ENCODE data around the gene ZEB1.
"Not testable (repeated sequence)": the region's sequence is repeated elsewhere in the genome, so short reads cannot be mapped to it uniquely, and the experiment has no call there.

The ZEB1 gene

DNA sequence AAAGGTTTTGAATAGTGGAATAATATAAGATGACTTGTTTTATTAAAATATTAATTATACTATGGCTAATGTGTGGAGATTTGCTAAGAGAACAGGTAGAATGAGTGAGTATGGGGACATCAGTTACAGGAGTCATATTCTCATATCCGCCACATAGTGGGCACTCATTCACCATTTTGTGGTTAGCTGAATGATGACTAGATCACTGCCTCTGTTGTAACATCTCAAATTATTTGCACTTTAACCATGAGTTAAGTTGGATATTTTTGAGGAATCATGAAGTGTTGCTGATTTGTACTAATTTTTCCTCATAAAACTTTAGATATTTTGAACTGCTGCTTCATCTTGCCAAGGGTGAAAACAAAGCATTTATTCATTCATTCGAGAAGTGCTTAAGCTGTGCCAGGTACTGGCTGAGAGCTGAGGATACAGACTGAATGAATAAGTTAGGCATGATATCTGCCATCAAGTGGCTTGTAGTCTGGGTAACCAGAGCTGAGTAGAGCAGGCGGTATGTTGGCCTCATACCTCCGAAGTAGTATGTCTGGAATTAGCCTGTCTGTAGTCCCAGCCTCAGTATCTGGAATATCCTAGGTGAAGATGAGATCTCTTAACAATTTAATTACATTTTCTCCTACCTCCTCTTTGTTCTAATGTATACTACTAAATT lies 100.5 kb downstream of the ZEB1 start:
- Mint-ChIP-seq H3K27me3 (no peaks in the 10 kb centered on the region), H3K4me1 (peaks cover 86% of the 10 kb centered on the region), H3K9me3 (no peaks in the 10 kb centered on the region), H3K4me3 (no peak overlapping the region), H3K27ac (no peak overlapping the region), H3K36me3 (peaks cover 23% of the 10 kb centered on the region)

DNA sequence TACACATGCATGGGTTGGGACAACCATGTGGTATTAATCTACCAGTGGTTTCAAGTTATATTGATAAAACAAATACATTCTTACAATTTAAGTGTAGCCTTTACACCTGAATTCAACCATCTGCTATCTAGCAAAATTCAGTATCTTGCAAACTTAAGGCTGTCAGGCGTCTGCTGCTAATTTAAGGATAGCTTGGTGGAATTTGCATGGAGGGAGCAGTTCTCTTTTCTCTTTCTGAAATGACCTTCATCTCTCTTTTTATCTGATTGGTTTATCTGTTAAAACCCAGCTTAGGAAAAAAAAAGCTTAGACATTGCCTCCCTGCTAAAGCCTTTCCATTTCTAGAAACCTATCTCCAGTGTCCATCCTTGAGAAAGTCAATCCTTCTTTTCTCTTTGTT lies 102.3 kb downstream of the ZEB1 start:
- Mint-ChIP-seq H3K27ac (no peak overlapping the region), H3K4me1 (peaks cover 91% of the 10 kb centered on the region), H3K9me3 (no peaks in the 10 kb centered on the region), H3K4me3 (no peak overlapping the region), H3K27me3 (no peaks in the 10 kb centered on the region), H3K36me3 (peaks cover 23% of the 10 kb centered on the region)

DNA sequence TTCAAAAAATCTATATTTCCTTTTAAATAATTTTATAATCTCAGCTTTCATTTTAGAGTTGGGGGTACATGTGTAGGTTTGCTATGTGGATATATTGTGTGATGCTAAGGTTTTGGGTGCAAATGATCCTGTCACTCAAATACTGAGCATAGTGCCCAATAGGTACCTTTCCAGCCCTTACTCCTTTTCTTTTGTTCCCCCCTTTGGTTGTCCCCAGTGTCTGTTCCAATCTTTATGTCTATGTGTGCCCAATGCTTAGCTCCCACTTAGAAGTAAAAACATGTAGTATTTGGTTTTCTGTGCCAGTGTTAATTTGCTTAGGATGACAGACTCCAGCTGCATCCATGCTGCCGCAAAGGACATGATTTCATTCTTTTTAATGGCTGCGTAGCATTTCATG lies 103.6 kb downstream of the ZEB1 start:
- peaks cover 23% of the 10 kb centered on the region for H3K36me3 Mint-ChIP-seq
- H3K4me1 Mint-ChIP-seq = peaks cover 93% of the 10 kb centered on the region
- no peak overlapping the region for H3K4me3 Mint-ChIP-seq
- no peaks in the 10 kb centered on the region for H3K27me3 Mint-ChIP-seq
- no peaks in the 10 kb centered on the region for H3K9me3 Mint-ChIP-seq
- H3K27ac Mint-ChIP-seq = peak overlapping the region; percentile 59

DNA sequence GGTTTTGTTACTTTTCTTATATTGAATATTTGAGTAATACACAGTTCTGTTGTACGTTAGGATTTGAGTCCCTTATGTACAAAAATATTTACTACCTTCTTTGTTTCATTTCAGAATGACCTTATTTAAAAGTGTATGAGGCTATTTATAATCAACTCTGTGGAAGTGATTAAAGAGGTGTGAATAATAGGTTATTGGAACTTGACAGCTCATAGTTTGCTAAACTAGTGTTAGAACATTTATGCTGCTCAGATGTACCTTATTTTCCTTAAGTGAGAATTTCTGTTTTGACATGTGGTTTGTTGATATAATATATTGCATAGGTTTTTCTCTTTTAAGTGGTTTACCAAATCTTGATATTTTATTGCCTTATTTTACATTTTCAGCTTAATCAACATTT lies 105.5 kb downstream of the ZEB1 start:
- Mint-ChIP-seq H3K27ac (no peak overlapping the region), H3K27me3 (no peaks in the 10 kb centered on the region), H3K36me3 (peaks cover 27% of the 10 kb centered on the region), H3K4me3 (no peak overlapping the region), H3K4me1 (peaks cover 95% of the 10 kb centered on the region), H3K9me3 (peaks cover 6% of the 10 kb centered on the region)

DNA sequence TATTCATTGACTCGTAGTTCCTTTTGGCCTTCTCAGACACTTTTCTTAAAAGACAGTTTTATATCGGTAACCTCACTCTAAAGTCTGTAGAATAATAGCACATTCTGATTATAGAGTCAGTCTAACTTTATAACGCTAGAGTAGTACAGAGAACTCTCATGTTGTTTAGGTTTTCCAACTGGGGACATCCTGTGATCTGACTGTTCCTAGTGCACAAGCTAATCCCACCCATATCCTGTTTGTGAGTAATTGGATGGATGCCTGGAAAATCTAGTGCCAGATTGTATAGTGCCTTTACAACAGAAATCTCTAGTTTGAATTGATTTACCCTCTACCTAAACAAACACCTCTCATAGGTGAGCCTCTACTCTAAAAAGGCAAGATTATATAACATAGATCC lies 107.4 kb downstream of the ZEB1 start:
- H3K27me3 Mint-ChIP-seq = no peaks in the 10 kb centered on the region
- H3K4me3 Mint-ChIP-seq = no peak overlapping the region
- H3K27ac Mint-ChIP-seq = no peak overlapping the region
- H3K9me3 Mint-ChIP-seq = peaks cover 6% of the 10 kb centered on the region
- peaks cover 22% of the 10 kb centered on the region for H3K36me3 Mint-ChIP-seq
- peaks cover 82% of the 10 kb centered on the region for H3K4me1 Mint-ChIP-seq

DNA sequence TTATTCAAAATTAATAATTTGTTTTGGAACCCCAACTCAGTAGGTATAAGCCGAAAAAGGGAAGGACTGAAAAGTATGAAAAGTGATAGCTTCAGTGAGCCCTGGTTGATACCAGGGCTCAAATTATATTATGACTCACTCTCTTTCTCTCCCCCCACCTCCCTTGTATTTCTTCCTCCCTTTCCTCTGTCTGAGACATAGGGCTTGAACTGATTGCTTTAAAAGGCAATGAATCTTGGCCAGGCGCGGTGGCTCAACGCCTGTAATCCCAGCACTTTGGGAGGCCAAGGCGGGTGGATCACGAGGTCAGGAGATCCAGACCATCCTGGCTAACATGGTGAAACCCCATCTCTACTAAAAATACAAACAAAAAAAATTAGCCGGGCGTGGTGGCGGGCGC lies 108.3 kb downstream of the ZEB1 start:
- H3K36me3 Mint-ChIP-seq = peaks cover 17% of the 10 kb centered on the region
- not testable (repeated sequence) for H3K4me3 Mint-ChIP-seq, H3K27me3 Mint-ChIP-seq, H3K9me3 Mint-ChIP-seq, H3K27ac Mint-ChIP-seq
- H3K4me1 Mint-ChIP-seq = peaks cover 73% of the 10 kb centered on the region

DNA sequence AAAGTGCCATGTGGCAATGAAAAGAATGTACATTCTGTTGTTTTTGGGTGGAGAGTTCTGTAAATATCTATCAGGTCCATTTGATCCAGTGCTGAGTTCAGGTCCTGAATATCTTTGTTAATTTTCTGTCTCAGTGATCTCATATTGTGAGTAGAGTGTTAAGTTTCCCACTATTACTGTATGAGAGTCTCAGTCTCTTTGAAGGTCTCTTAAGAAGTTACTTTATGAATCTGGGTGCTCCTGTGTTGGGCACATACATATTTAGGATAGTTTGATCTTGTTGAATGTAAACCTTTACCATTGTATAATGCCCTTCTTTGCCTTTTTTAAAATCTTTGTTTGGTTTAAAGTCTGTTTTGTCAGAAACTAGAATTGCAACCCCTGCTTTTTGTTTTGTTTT lies 109.5 kb downstream of the ZEB1 start:
- not testable (repeated sequence) for H3K9me3 Mint-ChIP-seq, H3K27ac Mint-ChIP-seq, H3K27me3 Mint-ChIP-seq
- Mint-ChIP-seq H3K4me1 (peaks cover 62% of the 10 kb centered on the region), H3K36me3 (peaks cover 14% of the 10 kb centered on the region), H3K4me3 (peak overlapping the region; percentile 15)

DNA sequence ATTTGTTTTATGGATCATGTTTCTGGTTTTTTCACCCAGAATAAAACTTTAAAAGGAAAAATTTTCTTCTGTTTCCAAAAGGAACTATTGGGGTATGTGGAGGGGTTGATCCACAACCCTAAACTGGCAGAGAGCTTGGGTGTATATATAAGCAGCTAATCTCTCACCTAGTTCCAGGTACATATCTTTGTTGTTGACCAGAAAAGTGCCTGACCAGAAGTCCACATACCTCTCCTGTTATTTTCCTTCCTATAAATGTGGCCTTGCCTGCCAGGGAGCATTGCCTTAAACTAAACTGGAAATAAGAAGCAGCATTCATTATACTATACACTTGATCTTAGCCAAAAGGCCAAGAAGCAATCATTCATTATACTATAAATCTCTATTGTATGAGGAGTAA lies 112.0 kb downstream of the ZEB1 start:
- Mint-ChIP-seq H3K27ac (no peak overlapping the region), H3K4me3 (no peak overlapping the region), H3K4me1 (peaks cover 53% of the 10 kb centered on the region), H3K27me3 (no peaks in the 10 kb centered on the region), H3K36me3 (peaks cover 24% of the 10 kb centered on the region), H3K9me3 (peaks cover 17% of the 10 kb centered on the region)

DNA sequence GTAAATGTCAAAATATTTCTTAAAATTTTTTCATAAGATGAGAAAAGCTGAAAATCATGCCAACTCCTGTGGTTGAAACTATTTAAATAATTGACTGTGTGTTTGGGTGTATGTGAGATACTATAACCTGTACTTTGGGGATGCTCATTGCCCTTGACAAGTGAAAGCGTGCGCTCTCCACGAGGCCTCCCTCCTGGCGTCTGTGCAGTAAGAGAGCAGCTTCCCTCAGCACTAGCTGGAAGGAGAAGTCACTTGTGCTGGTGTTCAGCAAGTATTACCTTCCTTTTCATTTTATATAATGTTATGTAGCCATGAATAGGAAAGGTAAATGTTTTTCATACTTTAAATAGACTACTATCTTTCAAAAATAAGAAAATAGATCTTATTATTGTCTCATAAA lies 118.9 kb downstream of the ZEB1 start:
- no peaks in the 10 kb centered on the region for H3K27me3 Mint-ChIP-seq
- H3K4me3 Mint-ChIP-seq = no peak overlapping the region
- peaks cover 29% of the 10 kb centered on the region for H3K4me1 Mint-ChIP-seq
- H3K9me3 Mint-ChIP-seq = peaks cover 18% of the 10 kb centered on the region
- H3K27ac Mint-ChIP-seq = no peak overlapping the region
- H3K36me3 Mint-ChIP-seq = peaks cover 31% of the 10 kb centered on the region

DNA sequence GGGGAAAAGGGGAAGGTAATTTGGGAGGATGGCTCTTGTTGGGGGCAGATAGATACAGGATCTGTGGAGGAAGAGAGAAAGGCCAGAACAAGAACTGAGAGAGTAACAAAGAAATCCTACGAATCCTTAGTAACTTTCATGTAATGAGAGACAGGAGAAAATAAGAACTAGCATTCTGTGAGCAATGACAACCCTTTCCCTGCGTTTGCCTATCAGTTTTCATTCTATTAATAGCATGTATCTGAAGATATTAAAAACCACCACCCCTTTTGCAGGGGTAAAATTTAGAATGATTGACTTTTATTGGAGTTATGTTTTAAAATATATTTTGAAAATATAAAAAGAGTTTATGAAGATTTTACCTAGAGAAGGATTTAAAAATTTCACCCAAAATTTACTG lies 132.8 kb downstream of the ZEB1 start:
- peaks cover 43% of the 10 kb centered on the region for H3K4me1 Mint-ChIP-seq
- H3K4me3 Mint-ChIP-seq = no peak overlapping the region
- no peak overlapping the region for H3K27ac Mint-ChIP-seq
- H3K27me3 Mint-ChIP-seq = no peaks in the 10 kb centered on the region
- peaks cover 27% of the 10 kb centered on the region for H3K36me3 Mint-ChIP-seq
- H3K9me3 Mint-ChIP-seq = peaks cover 14% of the 10 kb centered on the region

DNA sequence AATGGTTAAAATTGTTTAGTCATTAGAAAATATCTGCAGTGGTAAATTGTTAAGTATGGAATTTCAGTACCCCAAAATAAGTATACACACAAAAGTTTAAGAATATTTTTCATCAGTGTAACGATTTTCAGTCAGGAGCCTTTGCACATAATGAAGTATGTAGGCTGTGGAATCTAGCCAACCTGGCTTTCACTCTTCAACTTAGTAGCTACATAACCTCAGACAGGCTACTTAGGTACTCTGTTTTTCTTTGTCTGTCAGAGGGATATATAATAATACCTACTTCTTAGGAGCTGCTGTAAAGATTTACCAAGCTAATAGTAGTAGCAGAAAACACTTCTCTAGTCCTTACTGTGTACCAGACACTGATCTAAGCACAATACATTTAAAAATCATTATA lies 137.5 kb downstream of the ZEB1 start:
- H3K27ac Mint-ChIP-seq = no peak overlapping the region
- no peaks in the 10 kb centered on the region for H3K27me3 Mint-ChIP-seq
- peaks cover 31% of the 10 kb centered on the region for H3K36me3 Mint-ChIP-seq
- peaks cover 50% of the 10 kb centered on the region for H3K4me1 Mint-ChIP-seq
- peaks cover 20% of the 10 kb centered on the region for H3K9me3 Mint-ChIP-seq
- no peak overlapping the region for H3K4me3 Mint-ChIP-seq

DNA sequence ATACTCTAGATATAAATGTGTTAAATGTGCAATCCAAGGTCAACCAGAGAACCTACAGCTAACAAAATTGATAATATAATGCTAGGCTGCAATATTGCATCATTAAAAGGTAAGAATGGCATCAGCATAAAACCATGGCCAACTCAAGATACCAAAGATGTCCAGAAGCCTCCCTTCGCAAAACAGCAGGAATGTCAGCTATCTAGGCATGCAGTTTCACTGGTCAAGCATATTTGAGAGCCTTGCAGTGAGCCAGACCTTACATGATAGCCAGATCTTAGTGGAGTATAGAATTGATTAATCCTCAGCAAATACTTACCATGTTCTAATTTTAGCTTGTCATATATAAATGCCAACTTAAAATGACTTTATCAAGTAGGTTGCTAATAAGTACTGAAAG lies 138.8 kb downstream of the ZEB1 start:
- H3K27me3 Mint-ChIP-seq = no peaks in the 10 kb centered on the region
- H3K27ac Mint-ChIP-seq = no peak overlapping the region
- peaks cover 42% of the 10 kb centered on the region for H3K4me1 Mint-ChIP-seq
- peaks cover 31% of the 10 kb centered on the region for H3K9me3 Mint-ChIP-seq
- no peak overlapping the region for H3K4me3 Mint-ChIP-seq
- H3K36me3 Mint-ChIP-seq = peaks cover 39% of the 10 kb centered on the region

DNA sequence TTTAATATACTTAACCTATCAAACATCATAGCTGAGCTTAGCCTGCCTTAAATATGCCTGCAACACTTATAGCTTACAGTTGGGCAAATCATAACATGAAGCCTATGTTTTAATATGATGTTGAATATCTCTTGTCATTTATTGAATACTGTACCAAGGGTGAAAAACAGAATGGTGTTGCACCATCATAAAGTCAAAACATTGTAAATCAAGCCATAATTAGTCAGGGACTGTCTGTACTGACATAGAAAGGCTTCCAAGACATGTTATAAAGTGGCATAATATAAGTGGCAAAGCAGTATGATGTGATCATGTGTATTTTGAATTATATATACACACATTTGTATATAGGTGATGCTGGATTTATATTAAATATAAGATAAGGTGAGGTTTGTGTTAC lies 140.0 kb downstream of the ZEB1 start:
- Mint-ChIP-seq H3K27ac (no peak overlapping the region), H3K36me3 (peaks cover 44% of the 10 kb centered on the region), H3K4me3 (no peak overlapping the region), H3K27me3 (no peaks in the 10 kb centered on the region), H3K9me3 (peaks cover 35% of the 10 kb centered on the region), H3K4me1 (peaks cover 38% of the 10 kb centered on the region)

DNA sequence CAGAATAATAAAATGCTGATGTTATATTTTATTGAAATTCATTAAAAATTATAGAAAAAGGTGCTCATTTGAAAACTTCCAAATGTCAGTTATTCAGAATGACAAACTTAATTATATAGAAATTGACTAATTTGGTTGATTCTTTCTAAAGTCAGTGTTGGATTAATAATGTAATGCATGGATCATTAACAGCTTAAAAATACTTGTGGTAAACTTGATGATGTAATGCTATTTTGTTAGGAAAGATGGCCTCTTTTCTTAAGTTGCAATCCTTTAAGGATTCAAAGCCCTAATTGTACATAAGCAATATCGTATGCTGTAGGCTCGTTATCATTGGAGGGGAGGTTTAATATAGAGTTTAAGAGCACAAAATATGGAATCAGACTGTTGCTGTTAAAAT lies 141.2 kb downstream of the ZEB1 start:
- no peak overlapping the region for H3K27ac Mint-ChIP-seq
- no peaks in the 10 kb centered on the region for H3K27me3 Mint-ChIP-seq
- no peak overlapping the region for H3K4me3 Mint-ChIP-seq
- H3K9me3 Mint-ChIP-seq = peaks cover 30% of the 10 kb centered on the region
- H3K36me3 Mint-ChIP-seq = peaks cover 45% of the 10 kb centered on the region
- H3K4me1 Mint-ChIP-seq = peaks cover 32% of the 10 kb centered on the region

DNA sequence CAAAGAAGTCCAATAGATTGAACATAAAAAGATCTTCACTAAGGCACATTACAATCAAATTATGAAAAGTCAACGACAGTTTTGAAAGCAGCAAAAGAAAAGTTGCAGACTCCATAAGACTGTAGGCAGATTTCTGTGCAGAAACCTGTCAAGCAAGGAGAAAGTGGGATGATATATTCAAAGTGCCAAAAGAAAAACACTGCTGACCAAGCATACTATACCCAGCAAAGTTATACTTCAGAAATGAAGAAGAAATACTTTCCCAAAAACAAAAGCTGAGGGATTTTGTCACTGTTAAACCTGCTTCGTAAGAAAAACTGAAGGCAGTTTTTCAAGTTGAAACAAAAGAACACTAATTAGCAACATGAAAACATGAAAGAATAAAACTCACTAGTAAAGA lies 145.5 kb downstream of the ZEB1 start:
- no peak overlapping the region for H3K27ac Mint-ChIP-seq
- no peaks in the 10 kb centered on the region for H3K27me3 Mint-ChIP-seq
- H3K4me1 Mint-ChIP-seq = peaks cover 6% of the 10 kb centered on the region
- peaks cover 72% of the 10 kb centered on the region for H3K36me3 Mint-ChIP-seq
- no peak overlapping the region for H3K4me3 Mint-ChIP-seq
- peaks cover 48% of the 10 kb centered on the region for H3K9me3 Mint-ChIP-seq

DNA sequence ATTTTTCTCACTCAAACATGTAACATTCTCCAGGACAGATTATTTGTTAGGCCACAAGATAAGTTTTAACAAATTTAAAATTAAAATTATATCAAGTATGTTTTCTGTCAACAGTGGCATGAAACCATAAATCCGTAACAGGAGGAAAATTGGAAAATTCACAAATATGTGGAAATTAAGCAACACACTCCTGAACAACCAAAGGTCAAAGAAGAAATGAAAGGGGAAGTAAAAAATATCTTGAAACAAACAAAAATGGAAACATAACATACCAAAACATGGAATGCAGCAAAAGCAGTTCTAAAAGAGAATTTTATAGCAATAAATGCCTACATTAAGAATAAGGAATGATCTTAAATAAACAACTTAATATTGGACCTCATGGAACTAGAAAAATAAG lies 147.3 kb downstream of the ZEB1 start:
- Mint-ChIP-seq H3K27ac (no peak overlapping the region), H3K9me3 (peaks cover 41% of the 10 kb centered on the region), H3K36me3 (peaks cover 62% of the 10 kb centered on the region), H3K27me3 (no peaks in the 10 kb centered on the region), H3K4me3 (no peak overlapping the region), H3K4me1 (peaks cover 6% of the 10 kb centered on the region)
